ENCODE results near the gene RARG.

Gene RARG

DNA sequence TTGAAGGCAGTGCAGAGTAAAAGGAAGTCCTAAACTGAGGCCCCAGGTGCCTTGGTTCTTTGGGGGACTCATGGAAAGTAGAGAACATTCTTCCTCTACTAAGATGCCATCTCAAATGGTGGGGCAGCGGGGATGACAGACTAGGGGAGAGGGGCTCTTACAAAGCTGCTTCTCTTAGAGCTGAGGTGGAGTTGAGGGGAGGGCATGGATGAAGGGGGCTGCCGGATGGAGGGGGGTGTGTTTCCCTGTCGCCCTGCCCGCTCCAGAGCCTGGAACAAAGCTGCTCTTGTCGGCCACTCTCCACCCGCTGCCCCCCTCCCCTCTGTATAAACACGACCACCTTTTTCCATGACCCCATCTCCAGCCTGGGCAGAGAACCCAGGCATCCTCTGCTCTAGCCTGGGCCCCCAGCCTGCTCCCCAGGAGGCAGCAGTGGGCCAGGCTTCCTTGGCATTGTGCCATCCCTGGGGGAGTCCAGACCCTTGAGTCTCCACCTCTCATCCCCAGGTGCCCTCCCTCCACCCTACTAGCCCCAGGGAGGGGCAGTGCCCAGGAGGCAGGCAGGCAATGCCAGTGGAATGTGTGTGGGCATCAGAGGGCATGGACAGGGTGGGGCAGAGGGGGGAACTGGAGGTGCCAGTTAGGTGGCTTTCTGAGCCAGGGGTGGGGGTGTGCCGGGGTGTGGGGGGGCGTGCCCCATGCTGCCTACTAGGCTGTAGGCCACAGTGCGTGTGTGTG lies 1.7 kb downstream of the RARG start:
- TF ChIP-seq TAF1 (IDR thresholded peaks at IDR 0.05; ENCODE audit: low read depth) (no peak), EP300 (IDR thresholded peaks at IDR 0.05; ENCODE audit: borderline replicate concordance) (peak; percentile 52; the same call in 1 of the 2 replicates), TEAD4 (IDR thresholded peaks at IDR 0.05) (peak; percentile 88), ZBTB7A (IDR thresholded peaks at IDR 0.05; ENCODE audit: low read depth) (peak; percentile 99), NFIC (IDR thresholded peaks at IDR 0.05) (peak; percentile 86), TCF12 (IDR thresholded peaks at IDR 0.05; ENCODE audit: low read depth) (peak; percentile 70), YY1 (IDR thresholded peaks at IDR 0.05; ENCODE audit: low read depth) (peak; percentile 57; the same call in 1 of the 2 replicates), EGR1 (IDR thresholded peaks at IDR 0.05) (peak; percentile 88)
- TF ChIP-seq, protein P1, sequence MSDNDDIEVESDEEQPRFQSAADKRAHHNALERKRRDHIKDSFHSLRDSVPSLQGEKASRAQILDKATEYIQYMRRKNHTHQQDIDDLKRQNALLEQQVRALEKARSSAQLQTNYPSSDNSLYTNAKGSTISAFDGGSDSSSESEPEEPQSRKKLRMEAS (IDR thresholded peaks at IDR 0.05): no peak
- TF ChIP-seq, protein P2, sequence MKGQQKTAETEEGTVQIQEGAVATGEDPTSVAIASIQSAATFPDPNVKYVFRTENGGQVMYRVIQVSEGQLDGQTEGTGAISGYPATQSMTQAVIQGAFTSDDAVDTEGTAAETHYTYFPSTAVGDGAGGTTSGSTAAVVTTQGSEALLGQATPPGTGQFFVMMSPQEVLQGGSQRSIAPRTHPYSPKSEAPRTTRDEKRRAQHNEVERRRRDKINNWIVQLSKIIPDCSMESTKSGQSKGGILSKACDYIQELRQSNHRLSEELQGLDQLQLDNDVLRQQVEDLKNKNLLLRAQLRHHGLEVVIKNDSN (IDR thresholded peaks at IDR 0.05): no peak

DNA sequence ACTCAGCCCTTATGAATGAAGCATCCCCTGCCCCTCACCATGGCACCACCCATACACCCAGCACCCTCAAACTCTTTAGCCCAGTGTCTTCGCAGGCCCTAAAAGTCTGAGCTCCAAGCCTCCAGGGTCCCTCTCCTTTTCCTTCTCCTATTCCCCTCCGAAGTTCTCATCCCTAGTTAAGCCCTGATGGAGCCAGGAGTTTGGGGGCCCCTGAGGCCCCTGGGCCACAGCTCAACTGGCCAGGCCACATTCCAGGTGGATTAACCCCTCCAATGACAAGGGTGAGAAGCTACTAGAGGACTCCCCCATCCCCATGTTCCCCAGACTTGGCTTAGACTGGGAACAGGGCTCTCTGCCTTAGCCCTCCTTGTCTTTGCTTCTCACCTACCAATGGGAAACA lies 2.6 kb downstream of the RARG start:
- TF ChIP-seq EGR1 (IDR thresholded peaks at IDR 0.05): no peak
- TF ChIP-seq EP300 (IDR thresholded peaks at IDR 0.05; ENCODE audit: borderline replicate concordance): no peak
- TF ChIP-seq, protein P1 (IDR thresholded peaks at IDR 0.05): no peak
- no peak for TF ChIP-seq RAD21 (IDR thresholded peaks at IDR 0.05; ENCODE audit: low read depth)
- no peak for TF ChIP-seq TCF12 (IDR thresholded peaks at IDR 0.05; ENCODE audit: low read depth)
- TF ChIP-seq, protein P3, sequence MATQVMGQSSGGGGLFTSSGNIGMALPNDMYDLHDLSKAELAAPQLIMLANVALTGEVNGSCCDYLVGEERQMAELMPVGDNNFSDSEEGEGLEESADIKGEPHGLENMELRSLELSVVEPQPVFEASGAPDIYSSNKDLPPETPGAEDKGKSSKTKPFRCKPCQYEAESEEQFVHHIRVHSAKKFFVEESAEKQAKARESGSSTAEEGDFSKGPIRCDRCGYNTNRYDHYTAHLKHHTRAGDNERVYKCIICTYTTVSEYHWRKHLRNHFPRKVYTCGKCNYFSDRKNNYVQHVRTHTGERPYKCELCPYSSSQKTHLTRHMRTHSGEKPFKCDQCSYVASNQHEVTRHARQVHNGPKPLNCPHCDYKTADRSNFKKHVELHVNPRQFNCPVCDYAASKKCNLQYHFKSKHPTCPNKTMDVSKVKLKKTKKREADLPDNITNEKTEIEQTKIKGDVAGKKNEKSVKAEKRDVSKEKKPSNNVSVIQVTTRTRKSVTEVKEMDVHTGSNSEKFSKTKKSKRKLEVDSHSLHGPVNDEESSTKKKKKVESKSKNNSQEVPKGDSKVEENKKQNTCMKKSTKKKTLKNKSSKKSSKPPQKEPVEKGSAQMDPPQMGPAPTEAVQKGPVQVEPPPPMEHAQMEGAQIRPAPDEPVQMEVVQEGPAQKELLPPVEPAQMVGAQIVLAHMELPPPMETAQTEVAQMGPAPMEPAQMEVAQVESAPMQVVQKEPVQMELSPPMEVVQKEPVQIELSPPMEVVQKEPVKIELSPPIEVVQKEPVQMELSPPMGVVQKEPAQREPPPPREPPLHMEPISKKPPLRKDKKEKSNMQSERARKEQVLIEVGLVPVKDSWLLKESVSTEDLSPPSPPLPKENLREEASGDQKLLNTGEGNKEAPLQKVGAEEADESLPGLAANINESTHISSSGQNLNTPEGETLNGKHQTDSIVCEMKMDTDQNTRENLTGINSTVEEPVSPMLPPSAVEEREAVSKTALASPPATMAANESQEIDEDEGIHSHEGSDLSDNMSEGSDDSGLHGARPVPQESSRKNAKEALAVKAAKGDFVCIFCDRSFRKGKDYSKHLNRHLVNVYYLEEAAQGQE (IDR thresholded peaks at IDR 0.05; ENCODE audit: low read depth): no peak
- TF ChIP-seq TEAD4 (IDR thresholded peaks at IDR 0.05): no peak
- TF ChIP-seq, protein P2 (IDR thresholded peaks at IDR 0.05): no peak
- TF ChIP-seq NFIC (IDR thresholded peaks at IDR 0.05): no peak
- TF ChIP-seq ZBTB7A (IDR thresholded peaks at IDR 0.05; ENCODE audit: low read depth): no peak
- no peak for TF ChIP-seq TAF1 (IDR thresholded peaks at IDR 0.05; ENCODE audit: low read depth)
- TF ChIP-seq FOXM1 (IDR thresholded peaks at IDR 0.05; ENCODE audit: borderline replicate concordance, low read depth): no peak
- TF ChIP-seq YY1 (IDR thresholded peaks at IDR 0.05; ENCODE audit: low read depth): no peak

DNA sequence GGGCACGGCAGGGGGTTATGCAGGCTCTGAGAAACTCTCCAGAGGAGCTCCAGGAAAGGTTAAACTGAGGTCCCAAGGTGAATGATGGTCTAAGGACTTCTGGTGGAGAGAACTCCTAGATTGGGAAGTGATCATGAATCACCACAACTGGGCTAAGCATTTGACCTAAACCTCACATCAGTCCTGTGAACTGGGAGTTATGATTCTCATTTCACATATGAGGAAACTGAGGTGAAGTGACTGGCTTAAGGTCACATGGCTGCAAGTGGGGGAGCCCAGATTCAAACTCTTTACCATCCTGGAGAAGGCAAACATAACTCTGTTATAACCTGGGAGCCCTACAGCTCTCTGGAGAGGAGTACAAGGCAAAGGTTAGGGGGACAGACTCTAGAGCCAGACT lies 4.2 kb downstream of the RARG start:
- TF ChIP-seq, protein P1 (IDR thresholded peaks at IDR 0.05): no peak
- TF ChIP-seq, protein P2 (IDR thresholded peaks at IDR 0.05): no peak
- no peak for TF ChIP-seq CEBPB (IDR thresholded peaks at IDR 0.05)
- no peak for TF ChIP-seq YY1 (IDR thresholded peaks at IDR 0.05; ENCODE audit: low read depth)
- TF ChIP-seq EP300 (IDR thresholded peaks at IDR 0.05; ENCODE audit: borderline replicate concordance): no peak
- TF ChIP-seq FOXM1 (IDR thresholded peaks at IDR 0.05; ENCODE audit: borderline replicate concordance, low read depth): no peak
- no peak for TF ChIP-seq ZBTB7A (IDR thresholded peaks at IDR 0.05; ENCODE audit: low read depth)

DNA sequence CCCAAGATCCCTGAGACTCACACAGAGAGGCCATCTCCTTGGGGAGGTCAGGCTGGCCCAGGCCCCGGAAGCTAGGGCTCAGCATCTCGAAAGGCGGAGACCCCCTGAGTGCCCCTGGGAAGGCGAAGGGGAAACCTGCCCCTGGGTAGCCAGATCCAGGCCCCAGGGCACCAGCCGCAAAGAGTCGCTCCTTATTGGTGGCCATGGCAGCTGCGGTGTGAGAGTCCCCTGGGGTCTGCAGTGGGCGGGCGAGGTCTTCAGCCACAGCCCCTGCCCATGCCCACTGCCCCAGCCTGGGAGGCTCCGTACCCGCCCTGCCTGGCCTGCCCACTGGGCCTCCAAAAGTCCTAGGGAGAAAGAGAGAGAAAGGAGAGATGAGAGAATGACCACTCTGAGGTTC lies 4.7 kb downstream of the RARG start:
- no peak for TF ChIP-seq ZBTB7A (IDR thresholded peaks at IDR 0.05; ENCODE audit: low read depth)
- TF ChIP-seq TEAD4 (IDR thresholded peaks at IDR 0.05): no peak
- no peak for TF ChIP-seq CEBPB (IDR thresholded peaks at IDR 0.05)
- TF ChIP-seq, protein P1 (IDR thresholded peaks at IDR 0.05): no peak
- no peak for TF ChIP-seq NFIC (IDR thresholded peaks at IDR 0.05)
- TF ChIP-seq EGR1 (IDR thresholded peaks at IDR 0.05): no peak
- no peak for TF ChIP-seq FOXM1 (IDR thresholded peaks at IDR 0.05; ENCODE audit: borderline replicate concordance, low read depth)
- no peak for TF ChIP-seq CREB1 (IDR thresholded peaks at IDR 0.05; ENCODE audit: low read depth)
- TF ChIP-seq YY1 (IDR thresholded peaks at IDR 0.05; ENCODE audit: low read depth): no peak
- TF ChIP-seq, protein P3 (IDR thresholded peaks at IDR 0.05; ENCODE audit: low read depth): no peak
- TF ChIP-seq TCF12 (IDR thresholded peaks at IDR 0.05; ENCODE audit: low read depth): no peak
- no peak for TF ChIP-seq EP300 (IDR thresholded peaks at IDR 0.05; ENCODE audit: borderline replicate concordance)
- TF ChIP-seq TAF1 (IDR thresholded peaks at IDR 0.05; ENCODE audit: low read depth): no peak
- TF ChIP-seq, protein P2 (IDR thresholded peaks at IDR 0.05): no peak
- no peak for TF ChIP-seq RAD21 (IDR thresholded peaks at IDR 0.05; ENCODE audit: low read depth)

All from Ishikawa (cell line).